ENCODE measurements around the gene C12orf57. TPM values are rescaled to one million over a fixed set of nuclear protein-coding genes. Genes with fewer than 3 reads are reported as not detected.

C12orf57 gene
- total RNA-seq, 2 experiments from 2014 or later, result 305 to 311 TPM

DNA sequence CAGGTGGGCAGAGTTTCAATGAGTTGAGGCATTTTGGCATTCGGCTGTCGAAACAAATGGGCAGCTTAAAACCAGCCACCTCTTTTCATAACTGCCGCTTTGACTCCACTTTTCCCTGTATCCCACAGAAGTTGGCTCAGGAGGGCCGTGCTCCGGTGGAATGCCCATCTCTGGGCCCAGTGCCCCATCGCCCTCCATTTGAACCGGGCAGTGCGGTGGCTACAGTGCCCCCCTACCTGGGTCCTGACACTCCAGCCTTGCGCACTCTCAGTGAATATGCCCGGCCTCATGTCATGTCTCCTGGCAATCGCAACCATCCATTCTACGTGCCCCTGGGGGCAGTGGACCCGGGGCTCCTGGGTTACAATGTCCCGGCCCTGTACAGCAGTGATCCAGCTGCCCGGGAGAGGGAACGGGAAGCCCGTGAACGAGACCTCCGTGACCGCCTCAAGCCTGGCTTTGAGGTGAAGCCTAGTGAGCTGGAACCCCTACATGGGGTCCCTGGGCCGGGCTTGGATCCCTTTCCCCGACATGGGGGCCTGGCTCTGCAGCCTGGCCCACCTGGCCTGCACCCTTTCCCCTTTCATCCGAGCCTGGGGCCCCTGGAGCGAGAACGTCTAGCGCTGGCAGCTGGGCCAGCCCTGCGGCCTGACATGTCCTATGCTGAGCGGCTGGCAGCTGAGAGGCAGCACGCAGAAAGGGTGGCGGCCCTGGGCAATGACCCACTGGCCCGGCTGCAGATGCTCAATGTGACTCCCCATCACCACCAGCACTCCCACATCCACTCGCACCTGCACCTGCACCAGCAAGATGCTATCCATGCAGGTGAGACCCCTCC lies 5.2 kb upstream of the C12orf57 start:
- ChIA-PET POLR2A (interaction anchor here (0.8 to 4.9 kb wide), 25 partner anchors 9 to 326 kb away, joined by 3 to 89 read pairs (median 12); partner anchors contain the start of genes ATN1, C1RL, CDCA3 and COPS7A), CTCF (interaction anchor here (1.0 to 4.1 kb wide), 29 partner anchors 8 to 249 kb away, joined by 3 to 33 read pairs (median 6); partner anchors contain the start of genes ATN1, C1RL, COPS7A and EMG1)
- H3K4me1 ChIP-seq (ENCODE audit: insufficient read depth, low read length), result peaks cover 47% of the 10 kb centered on the region
- H3K9me3 ChIP-seq (ENCODE audit: control insufficient read depth in 1 of 2, insufficient read depth in 1 of 2, low read length in 2 of 2), result no peaks in the 10 kb centered on the region
- H3K27me3 ChIP-seq (ENCODE audit: control insufficient read depth in 1 of 2, insufficient read depth in 2 of 2, low read length in 2 of 2), result no peaks in the 10 kb centered on the region
- peak overlapping the region; percentile 72 for H3K4me3 ChIP-seq (ENCODE audit: low read length)
- Mint-ChIP-seq H3K9me3 (no peaks in the 10 kb centered on the region), H3K4me3 (peak overlapping the region; percentile 90), H3K27ac (peak overlapping the region; percentile 95), H3K27me3 (no peaks in the 10 kb centered on the region), H3K36me3 (ENCODE audit: low read depth) (peaks cover 31% of the 10 kb centered on the region), H3K4me1 (ENCODE audit: low read depth) (peaks cover 62% of the 10 kb centered on the region)
- peak overlapping the region; percentile 55 to 92 for H3K27ac ChIP-seq (ENCODE audit: low read depth in 1 of 2, low read length in 2 of 2)
- peaks cover 24% of the 10 kb centered on the region for H3K36me3 ChIP-seq (ENCODE audit: insufficient read depth, low read length)
- DNase-seq (peak in 1 of 14 experiments; percentile 47), ATAC-seq (ENCODE audit: poor library complexity) (no peak)
- TF ChIP-seq, protein P1, sequence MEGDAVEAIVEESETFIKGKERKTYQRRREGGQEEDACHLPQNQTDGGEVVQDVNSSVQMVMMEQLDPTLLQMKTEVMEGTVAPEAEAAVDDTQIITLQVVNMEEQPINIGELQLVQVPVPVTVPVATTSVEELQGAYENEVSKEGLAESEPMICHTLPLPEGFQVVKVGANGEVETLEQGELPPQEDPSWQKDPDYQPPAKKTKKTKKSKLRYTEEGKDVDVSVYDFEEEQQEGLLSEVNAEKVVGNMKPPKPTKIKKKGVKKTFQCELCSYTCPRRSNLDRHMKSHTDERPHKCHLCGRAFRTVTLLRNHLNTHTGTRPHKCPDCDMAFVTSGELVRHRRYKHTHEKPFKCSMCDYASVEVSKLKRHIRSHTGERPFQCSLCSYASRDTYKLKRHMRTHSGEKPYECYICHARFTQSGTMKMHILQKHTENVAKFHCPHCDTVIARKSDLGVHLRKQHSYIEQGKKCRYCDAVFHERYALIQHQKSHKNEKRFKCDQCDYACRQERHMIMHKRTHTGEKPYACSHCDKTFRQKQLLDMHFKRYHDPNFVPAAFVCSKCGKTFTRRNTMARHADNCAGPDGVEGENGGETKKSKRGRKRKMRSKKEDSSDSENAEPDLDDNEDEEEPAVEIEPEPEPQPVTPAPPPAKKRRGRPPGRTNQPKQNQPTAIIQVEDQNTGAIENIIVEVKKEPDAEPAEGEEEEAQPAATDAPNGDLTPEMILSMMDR (IDR thresholded peaks at IDR 0.05), result peak; percentile 10
- intact Hi-C loops (cut with DNase I, micrococcal nuclease), result loop anchor here in 1 of 2 experiments (5.0 kb wide), 1 partner anchor 34 kb away; the partner anchor contains the start of genes EMG1 and PHB2

DNA sequence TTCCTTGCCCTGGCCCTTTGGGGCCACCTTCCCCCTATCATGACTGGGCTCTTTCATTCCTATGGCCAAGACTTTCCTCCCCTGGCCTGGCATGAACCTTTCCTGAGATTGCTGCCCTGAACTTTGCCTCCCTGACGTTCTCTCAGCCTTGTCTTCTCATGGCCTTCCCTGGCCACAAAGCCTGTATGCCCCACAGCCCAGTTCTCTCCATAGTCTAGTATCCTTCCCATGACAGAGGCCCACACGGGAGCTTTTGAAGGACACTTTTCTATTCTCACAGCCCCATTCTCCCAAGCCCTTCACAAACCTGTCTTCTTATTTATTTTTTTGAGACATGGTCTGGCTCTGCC lies 4.7 kb upstream of the C12orf57 start:
- Histone ChIP-seq H3K36me3 (ENCODE audit: insufficient read depth, low read length) (peaks cover 24% of the 10 kb centered on the region), H3K27me3 (ENCODE audit: control insufficient read depth in 1 of 2, insufficient read depth in 2 of 2, low read length in 2 of 2) (no peaks in the 10 kb centered on the region), H3K4me1 (ENCODE audit: insufficient read depth, low read length) (peaks cover 52% of the 10 kb centered on the region), H3K27ac (ENCODE audit: low read depth in 1 of 2, low read length in 2 of 2) (no peak overlapping the region), H3K9me3 (ENCODE audit: control insufficient read depth in 1 of 2, insufficient read depth in 1 of 2, low read length in 2 of 2) (no peaks in the 10 kb centered on the region), H3K4me3 (ENCODE audit: low read length) (no peak overlapping the region)
- POLR2A ChIA-PET, result interaction anchor here (1.0 to 4.4 kb wide), 7 partner anchors 12 to 87 kb away, joined by 3 to 38 read pairs (median 4); partner anchors contain the start of genes ENO2, PTPN6, SPSB2 and TPI1
- H3K27ac Mint-ChIP-seq, result peak overlapping the region; percentile 87
- no peaks in the 10 kb centered on the region for H3K27me3 Mint-ChIP-seq
- CTCF ChIA-PET, result interaction anchor here (1.2 to 4.1 kb wide), 5 partner anchors 20 to 66 kb away, joined by 5 to 33 read pairs (median 13); partner anchors contain the start of genes ENO2 and SPSB2
- ATAC-seq (ENCODE audit: poor library complexity), result no peak
- H3K9me3 Mint-ChIP-seq, result no peaks in the 10 kb centered on the region
- no peak for DNase-seq
- peaks cover 60% of the 10 kb centered on the region for H3K4me1 Mint-ChIP-seq (ENCODE audit: low read depth)
- peaks cover 37% of the 10 kb centered on the region for H3K36me3 Mint-ChIP-seq (ENCODE audit: low read depth)
- H3K4me3 Mint-ChIP-seq, result peak overlapping the region; percentile 37
- TF ChIP-seq, protein P1 (IDR thresholded peaks at IDR 0.05), result no peak
- intact Hi-C loops (cut with DNase I, micrococcal nuclease), result loop anchor here in 1 of 2 experiments (5.0 kb wide), 1 partner anchor 33 kb away; the partner anchor contains the start of genes EMG1 and PHB2

GRCh38 chr12:6941267-6941666 lies 2.6 kb upstream of the C12orf57 start:
- Mint-ChIP-seq H3K27ac (peak overlapping the region; percentile 87), H3K9me3 (no peaks in the 10 kb centered on the region), H3K27me3 (no peaks in the 10 kb centered on the region), H3K4me3 (no peak overlapping the region), H3K4me1 (ENCODE audit: low read depth) (peaks cover 59% of the 10 kb centered on the region), H3K36me3 (ENCODE audit: low read depth) (peaks cover 30% of the 10 kb centered on the region)
- no peak for ATAC-seq (ENCODE audit: poor library complexity)
- no peaks in the 10 kb centered on the region for H3K9me3 ChIP-seq (ENCODE audit: control insufficient read depth in 1 of 2, insufficient read depth in 1 of 2, low read length in 2 of 2)
- no peak overlapping the region for H3K4me3 ChIP-seq (ENCODE audit: low read length)
- H3K36me3 ChIP-seq (ENCODE audit: insufficient read depth, low read length), result peaks cover 17% of the 10 kb centered on the region
- ChIA-PET POLR2A (interaction anchor here (0.8 to 1.6 kb wide), 3 partner anchors 11 to 27 kb away, joined by 3 read pairs; no protein-coding TSS in a partner anchor), CTCF (interaction anchor here (4.1 kb wide), 1 partner anchor 68 kb away, joined by 33 read pairs; the partner anchor contains the start of gene SPSB2)
- DNase-seq, result peak in 1 of 14 experiments; percentile 39
- H3K4me1 ChIP-seq (ENCODE audit: insufficient read depth, low read length), result peaks cover 65% of the 10 kb centered on the region
- intact Hi-C loops (cut with DNase I, micrococcal nuclease), result loop anchor here in 1 of 2 experiments (5.0 kb wide), 1 partner anchor 74 kb away; the partner anchor contains the start of gene TPI1
- TF ChIP-seq, protein P1 (IDR thresholded peaks at IDR 0.05), result no peak
- H3K27ac ChIP-seq (ENCODE audit: low read depth in 1 of 2, low read length in 2 of 2), result no peak overlapping the region
- H3K27me3 ChIP-seq (ENCODE audit: control insufficient read depth in 1 of 2, insufficient read depth in 2 of 2, low read length in 2 of 2), result no peaks in the 10 kb centered on the region

Measured in CD4-positive, alpha-beta T cell (primary cell).